ENCODE measurements around the gene SNX5. TPM values are rescaled to one million over a fixed set of nuclear protein-coding genes. Genes with fewer than 3 reads are reported as not detected.

The SNX5 gene
- total and polyA plus RNA-seq, 9 of the 15 experiments (the other 6 are each of a cell fraction or from before 2014, with no cell fraction given), result 53.5 to 276 (median 160) TPM

- TF ChIP-seq PRDM10 (IDR thresholded peaks at IDR 0.05; ENCODE audit: partially characterized antibody), result peak; percentile 50
- no peak for TF ChIP-seq SMAD3 (CRISPR knock-in tag; conservative IDR thresholded peaks at IDR 0.05)
- no peak for TF ChIP-seq ZNF695 (CRISPR knock-in tag; IDR thresholded peaks at IDR 0.05)
- TF ChIP-seq C11orf30 (IDR thresholded peaks at IDR 0.05; ENCODE audit: low read depth), result peak; percentile 72
- TF ChIP-seq TBL1XR1 (IDR thresholded peaks at IDR 0.05; ENCODE audit: low read length in 2 of 2), result peak in 1 of 2 experiments; percentile 66; a peak in 1 of 4 replicates
- no peak for TF ChIP-seq SIRT6 (IDR thresholded peaks at IDR 0.05; ENCODE audit: low read depth, low read length)
- peak in 1 of 2 experiments; percentile 44 for TF ChIP-seq AFF1 (IDR thresholded peaks at IDR 0.05; ENCODE audit: low read depth in 1 of 2, partially characterized antibody in 2 of 2)
- TF ChIP-seq CTBP1 (IDR thresholded peaks at IDR 0.05; ENCODE audit: borderline replicate concordance), result peak; percentile 62; the same call in 1 of the 2 replicates
- peak; percentile 54; the same call in 1 of the 2 replicates for TF ChIP-seq TCF7 (IDR thresholded peaks at IDR 0.05; ENCODE audit: borderline replicate concordance)
- TF ChIP-seq LARP7 (IDR thresholded peaks at IDR 0.05), result no peak
- no peak for TF ChIP-seq RBFOX2 (IDR thresholded peaks at IDR 0.05; ENCODE audit: low read depth, low read length)
- peak; percentile 84 for TF ChIP-seq HMBOX1 (IDR thresholded peaks at IDR 0.05)
- TF ChIP-seq GMEB1 (CRISPR knock-in tag; IDR thresholded peaks at IDR 0.05), result no peak
- TF ChIP-seq DIDO1 (tag; IDR thresholded peaks at IDR 0.05; ENCODE audit: low read depth), result no peak
- no peak for TF ChIP-seq ZNF696 (CRISPR knock-in tag; conservative IDR thresholded peaks at IDR 0.05)
- peak; percentile 89 for TF ChIP-seq TAL1 (IDR thresholded peaks at IDR 0.05)
- no peak for TF ChIP-seq POLR2B (IDR thresholded peaks at IDR 0.05; ENCODE audit: low read depth, partially characterized antibody)
- TF ChIP-seq XRCC4 (IDR thresholded peaks at IDR 0.05; ENCODE audit: extremely low read depth, insufficient read depth, insufficient read length), result no peak
Observed at GRCh38 chr20:17958373-17959256, 10.0 kb downstream of the SNX5 start (continued).

Measured in K562 (cell line).